Adrenal gland (tissue), 12 donors: ENCODE measurements around the gene RGS6. TPM values are rescaled to one million over a fixed set of nuclear protein-coding genes. Genes with fewer than 3 reads are reported as not detected.

Source experiments
- DNase-seq, 7 donors: peaks; one replicate each; pipeline ENCODE4 v3.0.0-alpha.2; 2019 to 2020
- H3K27ac ChIP-seq, 5 donors: fragments of 200-600 bp; sonication (generic) in 4 of 5; 1 replicate in 3 of 5; 2 replicates in 2 of 5; pipeline versions ENCODE4 v1.5.1 to v1.8.0; 2016 to 2020; ENCODE audit warnings: mild to moderate bottlenecking in 1 of 5
- H3K27me3 ChIP-seq: fragments of 200-600 bp; 2 replicates; pipeline ENCODE4 v1.8.0; 2021
- H3K36me3 ChIP-seq, 2 donors: fragments of 200-600 bp; replicated peaks in 1 of 2; 1 replicate in 1 of 2; 2 replicates in 1 of 2; pipeline versions ENCODE4 v1.5.1 to v1.8.0; 2018 to 2022
- H3K4me1 ChIP-seq, 2 donors: fragments of 200-600 bp; replicated peaks in 1 of 2; 1 replicate in 1 of 2; 2 replicates in 1 of 2; pipeline versions ENCODE4 v1.5.1 to v1.8.0; 2018 to 2021
- H3K4me3 ChIP-seq, 4 donors: fragments of 200-600 bp; sonication (generic) in 3 of 4; one replicate each; pipeline ENCODE4 v1.5.1; 2016 to 2018
- H3K9me3 ChIP-seq, 3 donors: fragments of 200-600 bp; sonication (generic) in 1 of 3; replicated peaks in 1 of 3; 1 replicate in 2 of 3; 2 replicates in 1 of 3; pipeline versions ENCODE4 v1.5.1 to v1.8.0; 2016 to 2021
- POLR2A ChIP-seq, 2 donors: fragments of 450-650 bp; IDR thresholded peaks; one replicate each; pipeline ENCODE4 v1.6.1; 2017; ENCODE audit warnings: antibody characterized with exemption in 2 of 2, mild to moderate bottlenecking in 2 of 2, moderate library complexity in 1 of 2
- WGBS, 4 donors: extraction: QIAGEN DNeasy Blood & Tissue Kit in 2 of 4; methylation state at CpG; one replicate each; pipeline versions ENCODE4 v1.1.5 to v1.1.7; 2013 to 2017; 5-methylcytosine and 5-hydroxymethylcytosine counted together
- intact Hi-C, 2 donors: fragments of 100-400 bp; cut with DNase I; formaldehyde crosslinking; loops; one replicate each; pipeline versions ENCODE4 v1.14.1 to v1.15.0; 2022 to 2023
- microRNA-seq, 3 donors: library from miRNA; unstranded; fragments of <30 nt; microRNA quantifications; one replicate each; pipeline ENCODE4, GENCODE V29; 2017 to 2020
- polyA plus RNA-seq, 3 donors: library from polyadenylated mRNA; stranded (reverse); fragments of 200-250 nt in 2 of 3; fragments of 350-450 nt in 1 of 3; fragmentation: Illumina TruSeq in 1 of 3; extraction: RNeasy Lipid Tissue Mini Kit (QIAGEN cat#74804) in 1 of 3; gene quantifications; one replicate each; pipeline ENCODE4 v1.2.3, GENCODE V29; 2013 to 2014
- small RNA-seq, 2 donors: library from RNA; depleted of rRNA; stranded (forward); fragments of <200 nt; gene quantifications; one replicate each; pipeline ENCODE3, GENCODE V24; 2016
- total RNA-seq, 9 donors: library from RNA; depleted of rRNA in 4 of 9; stranded (reverse); fragments of >200 nt in 4 of 9; fragments of 120-200 nt in 1 of 9; fragmentation: NEBNext Ultra II Directional in 1 of 9; extraction: Animal tissue kit (Norgen Biotek cat#: 25700) in 1 of 9; gene quantifications; one replicate each; pipeline versions ENCODE4 v1.1.0 to v1.2.4, GENCODE V29; 2013 to 2023
- TF ChIP-seq, protein P1 (sequence below), 6 experiments: fragments of 450-650 bp in 4 of 6; fragments of 200-600 bp in 2 of 6; sonication (generic) in 1 of 6; IDR thresholded peaks; 1 replicate in 5 of 6; 2 replicates in 1 of 6; pipeline versions ENCODE4 v1.5.1 to v1.8.0; 2016 to 2021; ENCODE audit warnings: antibody characterized with exemption in 6 of 6, mild to moderate bottlenecking in 2 of 6, moderate library complexity in 1 of 6
- donor health status: healthy with polysubstance abuse.
- donor health status: Bipolar disorder and iron deficiency.
- donor health status: DM: yes; HTN: yes; CAD: no.
- donor health status: DM: no; HTN: no; CAD: no.
- donor health status: DM: no; HTN: no; CAD: no.
- donor health status: DM: yes; HTN: yes; CAD: no.

The RGS6 gene
- total and polyA plus RNA-seq, 12 donors, result 0.06 to 4.3 (median 0.41) TPM; not detected in 1

DNA sequence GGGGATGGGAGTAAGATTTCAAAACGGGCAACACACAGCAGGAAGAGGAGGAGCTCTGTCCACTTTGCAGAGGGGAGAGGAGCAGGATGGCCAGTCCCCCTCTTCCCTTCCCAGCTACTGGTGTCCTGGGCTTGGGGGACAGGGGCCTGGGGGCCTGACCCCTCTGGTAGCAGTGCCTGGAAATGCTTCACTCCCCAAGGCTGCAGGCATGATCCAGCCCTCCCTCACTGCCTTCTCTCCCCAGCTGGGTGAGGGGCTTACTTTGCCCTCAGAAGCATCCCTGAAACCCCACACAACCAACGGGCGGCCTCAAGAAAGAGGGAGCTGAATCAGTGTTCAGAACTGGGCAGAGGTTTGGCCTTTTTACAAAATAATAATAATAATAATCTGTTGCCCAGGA is 682.1 kb downstream of the RGS6 start:
- H3K4me3 ChIP-seq, result no peak overlapping the region
- H3K27me3 ChIP-seq, result no peaks in the 10 kb centered on the region
- no peak for TF ChIP-seq POLR2A (IDR thresholded peaks at IDR 0.05)
- TF ChIP-seq, protein P1, sequence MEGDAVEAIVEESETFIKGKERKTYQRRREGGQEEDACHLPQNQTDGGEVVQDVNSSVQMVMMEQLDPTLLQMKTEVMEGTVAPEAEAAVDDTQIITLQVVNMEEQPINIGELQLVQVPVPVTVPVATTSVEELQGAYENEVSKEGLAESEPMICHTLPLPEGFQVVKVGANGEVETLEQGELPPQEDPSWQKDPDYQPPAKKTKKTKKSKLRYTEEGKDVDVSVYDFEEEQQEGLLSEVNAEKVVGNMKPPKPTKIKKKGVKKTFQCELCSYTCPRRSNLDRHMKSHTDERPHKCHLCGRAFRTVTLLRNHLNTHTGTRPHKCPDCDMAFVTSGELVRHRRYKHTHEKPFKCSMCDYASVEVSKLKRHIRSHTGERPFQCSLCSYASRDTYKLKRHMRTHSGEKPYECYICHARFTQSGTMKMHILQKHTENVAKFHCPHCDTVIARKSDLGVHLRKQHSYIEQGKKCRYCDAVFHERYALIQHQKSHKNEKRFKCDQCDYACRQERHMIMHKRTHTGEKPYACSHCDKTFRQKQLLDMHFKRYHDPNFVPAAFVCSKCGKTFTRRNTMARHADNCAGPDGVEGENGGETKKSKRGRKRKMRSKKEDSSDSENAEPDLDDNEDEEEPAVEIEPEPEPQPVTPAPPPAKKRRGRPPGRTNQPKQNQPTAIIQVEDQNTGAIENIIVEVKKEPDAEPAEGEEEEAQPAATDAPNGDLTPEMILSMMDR (IDR thresholded peaks at IDR 0.05), result no peak
- no peaks in the 10 kb centered on the region for H3K9me3 ChIP-seq
- H3K27ac ChIP-seq, result no peak overlapping the region
- WGBS, 4 donors, result 84 to 98% (median 89%) methylated on average over 3 of the region's 3 CpGs
- intact Hi-C loops, result no loop called here
- no peak for DNase-seq
- peaks cover 8 to 16% of the 10 kb centered on the region in 2 donors for H3K4me1 ChIP-seq
- H3K36me3 ChIP-seq, result no peaks in the 10 kb centered on the region

GRCh38 chr14:72614891-72615415 is 682.7 kb downstream of the RGS6 start:
- 86 to 93% (median 91%) methylated on average over 7 to 11 of the region's 11 CpGs for WGBS, 4 donors
- intact Hi-C loops, result no loop called here
- Histone ChIP-seq H3K4me3 (no peak overlapping the region), H3K4me1 (peaks cover 8 to 16% of the 10 kb centered on the region in 2 donors), H3K9me3 (no peaks in the 10 kb centered on the region), H3K27me3 (no peaks in the 10 kb centered on the region), H3K36me3 (no peaks in the 10 kb centered on the region), H3K27ac (peak overlapping the region in 1 of 5 donors; percentile 65)
- DNase-seq, result no peak
- TF ChIP-seq, protein P1 (IDR thresholded peaks at IDR 0.05), result no peak
- TF ChIP-seq POLR2A (IDR thresholded peaks at IDR 0.05), result no peak

- Histone ChIP-seq H3K4me3 (no peak overlapping the region), H3K9me3 (no peaks in the 10 kb centered on the region), H3K4me1 (peaks cover 8 to 16% of the 10 kb centered on the region in 2 donors), H3K36me3 (no peaks in the 10 kb centered on the region), H3K27ac (peak overlapping the region in 2 of 5 donors; percentile 0 to 65), H3K27me3 (no peaks in the 10 kb centered on the region)
- DNase-seq, result peak in 5 of 7 donors; percentile 23 to 57 (median 40)
- intact Hi-C loops, result no loop called here
- no peak for TF ChIP-seq POLR2A (IDR thresholded peaks at IDR 0.05)
- TF ChIP-seq, protein P1 (IDR thresholded peaks at IDR 0.05), result no peak
- WGBS, 4 donors, result 60 to 63% (median 60%) methylated on average over 9 of the region's 9 CpGs
These were observed 683.4 kb downstream of the RGS6 start for GRCh38 chr14:72615451-72616121.

Small RNAs within 50 kb of the gene (microRNA-seq; reads per million reads assigned to microRNA genes)
- 0 reads per million in 3 donors for gene MIR7843

Small RNAs within 50 kb of the gene (small RNA-seq; reads per million reads assigned to genes)
- gene MIR7843 (0 reads per million in 2 donors), gene RF00019 (0 reads per million in 2 donors)
